SKM-1 (cell line): ENCODE results near the gene EIF1B.
"Not testable (repeated sequence)": the region's sequence is repeated elsewhere in the genome, so short reads cannot be mapped to it uniquely, and the experiment has no call there.

Experiments
- DNase-seq: peaks from one replicate; lab custom pipeline; 2025; ENCODE audit not compliant: unreplicated experiment; lab: John Stamatoyannopoulos, UW

Gene EIF1B

GRCh38 chr3:40309418-40309924 is at the start of gene EIF1B:
Gene EIF1B (plus strand): TSS chr3:40309707. CDS start chr3:40309942, 235 bp downstream.
- DNase-seq: peak; percentile 93

GRCh38 chr3:40262331-40262730 is 47.2 kb upstream of the EIF1B start:
- DNase-seq: no peak

GRCh38 chr3:40264451-40264850 is 45.1 kb upstream of the EIF1B start:
- no peak for DNase-seq

- no peak for DNase-seq
Measured at GRCh38 chr3:40265181-40265580, 44.3 kb upstream of the EIF1B start.

- no peak for DNase-seq
Measured at GRCh38 chr3:40267937-40268724, 41.4 kb upstream of the EIF1B start.

GRCh38 chr3:40268802-40269524 is 40.5 kb upstream of the EIF1B start:
- DNase-seq: no peak

GRCh38 chr3:40278791-40279190 is 30.7 kb upstream of the EIF1B start:
- DNase-seq: no peak

GRCh38 chr3:40281995-40282394 is 27.5 kb upstream of the EIF1B start:
- no peak for DNase-seq

GRCh38 chr3:40283057-40283456 is 26.4 kb upstream of the EIF1B start:
- DNase-seq: not testable (repeated sequence)

GRCh38 chr3:40287248-40287647 is 22.3 kb upstream of the EIF1B start:
- no peak for DNase-seq

- no peak for DNase-seq
Measured at GRCh38 chr3:40290396-40290795, 19.1 kb upstream of the EIF1B start.

GRCh38 chr3:40291471-40291870 is 18.0 kb upstream of the EIF1B start:
- no peak for DNase-seq

GRCh38 chr3:40292637-40293349 is 16.7 kb upstream of the EIF1B start:
- DNase-seq: no peak

GRCh38 chr3:40294434-40294833 is 15.1 kb upstream of the EIF1B start:
- DNase-seq: no peak

- DNase-seq: no peak
Measured at GRCh38 chr3:40298075-40298474, 11.4 kb upstream of the EIF1B start.

GRCh38 chr3:40299130-40299720 is 10.3 kb upstream of the EIF1B start:
- DNase-seq: no peak

GRCh38 chr3:40299721-40300335 is 9.7 kb upstream of the EIF1B start:
- DNase-seq: peak; percentile 93

- no peak for DNase-seq
Measured at GRCh38 chr3:40302784-40303183, 6.7 kb upstream of the EIF1B start.

GRCh38 chr3:40304352-40304751 is 5.2 kb upstream of the EIF1B start:
- DNase-seq: no peak

GRCh38 chr3:40306336-40306735 is 3.2 kb upstream of the EIF1B start:
- DNase-seq: no peak

GRCh38 chr3:40307176-40307575 is 2.3 kb upstream of the EIF1B start:
- no peak for DNase-seq
